Measurements from ENCODE around the gene NUCB1.
A peak's percentile ranks its signal among the peaks of the same experiment; 100 is the strongest.

The NUCB1 gene

GRCh38 chr19:48954595-48955307 lies 54.6 kb downstream of the NUCB1 start, which contains the start of gene BAX:
BAX (plus strand) TSS chr19:48954875; CDS start chr19:48954929, 54 bp downstream.
- Histone ChIP-seq H3K9me3 (ENCODE audit: control insufficient read depth, low read length) (no peaks in the 10 kb centered on the region), H3K27ac (ENCODE audit: low read depth, low read length, severe bottlenecking) (peak within 1 kb of the TSS; percentile 98), H3K4me3 (ENCODE audit: extremely low read depth, insufficient read depth, low read length, poor library complexity, severe bottlenecking) (peak within 1 kb of the TSS; percentile 74), H3K36me3 (ENCODE audit: control insufficient read depth, insufficient read depth, low read length) (peaks cover 38% of the 10 kb centered on the region), H3K4me1 (ENCODE audit: control insufficient read depth, insufficient read depth, low read length, poor library complexity, severe bottlenecking) (peaks cover 11% of the 10 kb centered on the region)
- 1% methylated on average over 51 to 67 of the region's 71 CpGs for WGBS, 2 experiments (ENCODE audit: insufficient coverage in 2 of 2)

- peak overlapping the region; percentile 74 for H3K4me3 ChIP-seq (ENCODE audit: extremely low read depth, insufficient read depth, low read length, poor library complexity, severe bottlenecking)
- WGBS, 2 experiments (ENCODE audit: insufficient coverage in 2 of 2), result 66 to 67% methylated on average over 14 to 15 of the region's 16 CpGs
- peaks cover 41% of the 10 kb centered on the region for H3K36me3 ChIP-seq (ENCODE audit: control insufficient read depth, insufficient read depth, low read length)
- H3K27ac ChIP-seq (ENCODE audit: low read depth, low read length, severe bottlenecking), result peak overlapping the region; percentile 98
- peaks cover 11% of the 10 kb centered on the region for H3K4me1 ChIP-seq (ENCODE audit: control insufficient read depth, insufficient read depth, low read length, poor library complexity, severe bottlenecking)
- no peaks in the 10 kb centered on the region for H3K9me3 ChIP-seq (ENCODE audit: control insufficient read depth, low read length)
These were observed 55.3 kb downstream of the NUCB1 start for GRCh38 chr19:48955308-48955958.

- Histone ChIP-seq H3K36me3 (ENCODE audit: control insufficient read depth, insufficient read depth, low read length) (peaks cover 52% of the 10 kb centered on the region), H3K27ac (ENCODE audit: low read depth, low read length, severe bottlenecking) (no peak overlapping the region), H3K9me3 (ENCODE audit: control insufficient read depth, low read length) (no peaks in the 10 kb centered on the region), H3K4me1 (ENCODE audit: control insufficient read depth, insufficient read depth, low read length, poor library complexity, severe bottlenecking) (peaks cover 18% of the 10 kb centered on the region), H3K4me3 (ENCODE audit: extremely low read depth, insufficient read depth, low read length, poor library complexity, severe bottlenecking) (no peak overlapping the region)
- 90 to 91% methylated on average over 7 to 8 of the region's 8 CpGs for WGBS, 2 experiments (ENCODE audit: insufficient coverage in 2 of 2)
These were observed 57.9 kb downstream of the NUCB1 start for GRCh38 chr19:48958006-48958405.

- Histone ChIP-seq H3K36me3 (ENCODE audit: control insufficient read depth, insufficient read depth, low read length) (peaks cover 52% of the 10 kb centered on the region), H3K27ac (ENCODE audit: low read depth, low read length, severe bottlenecking) (no peak overlapping the region), H3K4me3 (ENCODE audit: extremely low read depth, insufficient read depth, low read length, poor library complexity, severe bottlenecking) (no peak overlapping the region), H3K4me1 (ENCODE audit: control insufficient read depth, insufficient read depth, low read length, poor library complexity, severe bottlenecking) (peaks cover 34% of the 10 kb centered on the region), H3K9me3 (ENCODE audit: control insufficient read depth, low read length) (no peaks in the 10 kb centered on the region)
- WGBS, 2 experiments (ENCODE audit: insufficient coverage in 2 of 2), result 78 to 89% methylated on average over 7 to 13 of the region's 16 CpGs
These were observed 59.5 kb downstream of the NUCB1 start for GRCh38 chr19:48959341-48960239.

- WGBS, 2 experiments (ENCODE audit: insufficient coverage in 2 of 2), result 93% methylated on average over 17 of the region's 19 CpGs
- no peak overlapping the region for H3K4me3 ChIP-seq (ENCODE audit: extremely low read depth, insufficient read depth, low read length, poor library complexity, severe bottlenecking)
- peak overlapping the region; percentile 8 for H3K27ac ChIP-seq (ENCODE audit: low read depth, low read length, severe bottlenecking)
- H3K4me1 ChIP-seq (ENCODE audit: control insufficient read depth, insufficient read depth, low read length, poor library complexity, severe bottlenecking), result peaks cover 27% of the 10 kb centered on the region
- H3K36me3 ChIP-seq (ENCODE audit: control insufficient read depth, insufficient read depth, low read length), result peaks cover 52% of the 10 kb centered on the region
- H3K9me3 ChIP-seq (ENCODE audit: control insufficient read depth, low read length), result no peaks in the 10 kb centered on the region
These were observed 61.0 kb downstream of the NUCB1 start for GRCh38 chr19:48961051-48961649.

- Histone ChIP-seq H3K27ac (ENCODE audit: low read depth, low read length, severe bottlenecking) (peak overlapping the region; percentile 97), H3K4me3 (ENCODE audit: extremely low read depth, insufficient read depth, low read length, poor library complexity, severe bottlenecking) (no peak overlapping the region), H3K9me3 (ENCODE audit: control insufficient read depth, low read length) (no peaks in the 10 kb centered on the region), H3K36me3 (ENCODE audit: control insufficient read depth, insufficient read depth, low read length) (peaks cover 53% of the 10 kb centered on the region), H3K4me1 (ENCODE audit: control insufficient read depth, insufficient read depth, low read length, poor library complexity, severe bottlenecking) (peaks cover 25% of the 10 kb centered on the region)
- WGBS, 2 experiments (ENCODE audit: insufficient coverage in 2 of 2), result 79 to 85% methylated on average over 6 to 11 of the region's 12 CpGs
These were observed 61.5 kb downstream of the NUCB1 start for GRCh38 chr19:48961673-48962028.

- Histone ChIP-seq H3K4me1 (ENCODE audit: control insufficient read depth, insufficient read depth, low read length, poor library complexity, severe bottlenecking) (peaks cover 25% of the 10 kb centered on the region), H3K9me3 (ENCODE audit: control insufficient read depth, low read length) (no peaks in the 10 kb centered on the region), H3K36me3 (ENCODE audit: control insufficient read depth, insufficient read depth, low read length) (peaks cover 53% of the 10 kb centered on the region), H3K27ac (ENCODE audit: low read depth, low read length, severe bottlenecking) (peak overlapping the region; percentile 97), H3K4me3 (ENCODE audit: extremely low read depth, insufficient read depth, low read length, poor library complexity, severe bottlenecking) (no peak overlapping the region)
- WGBS, 2 experiments (ENCODE audit: insufficient coverage in 2 of 2), result 74 to 76% methylated on average over 19 to 22 of the region's 22 CpGs
These were observed 62.1 kb downstream of the NUCB1 start for GRCh38 chr19:48962029-48962848.

GRCh38 chr19:48962849-48963165 lies 62.7 kb downstream of the NUCB1 start:
- Histone ChIP-seq H3K36me3 (ENCODE audit: control insufficient read depth, insufficient read depth, low read length) (peaks cover 51% of the 10 kb centered on the region), H3K27ac (ENCODE audit: low read depth, low read length, severe bottlenecking) (peak overlapping the region; percentile 97), H3K4me3 (ENCODE audit: extremely low read depth, insufficient read depth, low read length, poor library complexity, severe bottlenecking) (no peak overlapping the region), H3K9me3 (ENCODE audit: control insufficient read depth, low read length) (no peaks in the 10 kb centered on the region), H3K4me1 (ENCODE audit: control insufficient read depth, insufficient read depth, low read length, poor library complexity, severe bottlenecking) (peaks cover 25% of the 10 kb centered on the region)
- 50% methylated on average over 2 of the region's 7 CpGs; no CpG with 5 or more reads in 1 of the 2 experiments for WGBS, 2 experiments (ENCODE audit: insufficient coverage in 2 of 2)

GRCh38 chr19:48963371-48964204 lies 63.5 kb downstream of the NUCB1 start:
- 8 to 10% methylated on average over 23 of the region's 28 CpGs for WGBS, 2 experiments (ENCODE audit: insufficient coverage in 2 of 2)
- peak overlapping the region; percentile 97 for H3K27ac ChIP-seq (ENCODE audit: low read depth, low read length, severe bottlenecking)
- H3K4me1 ChIP-seq (ENCODE audit: control insufficient read depth, insufficient read depth, low read length, poor library complexity, severe bottlenecking), result peaks cover 25% of the 10 kb centered on the region
- no peaks in the 10 kb centered on the region for H3K9me3 ChIP-seq (ENCODE audit: control insufficient read depth, low read length)
- peak overlapping the region; percentile 18 for H3K4me3 ChIP-seq (ENCODE audit: extremely low read depth, insufficient read depth, low read length, poor library complexity, severe bottlenecking)
- H3K36me3 ChIP-seq (ENCODE audit: control insufficient read depth, insufficient read depth, low read length), result peaks cover 46% of the 10 kb centered on the region
